IMR-90 (cell line): ENCODE data around the gene PLA2G4E. TPM values are rescaled to one million over a fixed set of nuclear protein-coding genes. Genes with fewer than 3 reads are reported as not detected.

Source experiments
- ATAC-seq: fragments of 200-7000 bp; cut with Tn5 transposase; 2 replicates; pipeline ENCODE4 v1.9.1; 2020; ENCODE audit warnings: low read depth, mild to moderate bottlenecking, moderate library complexity
- BruUV-seq: library from RNA; stranded (reverse); fragments of 400-500 nt; replicated peaks from 2 replicates; lab custom pipeline; 2021; lab: Mats Ljungman, UMichigan
- CTCF ChIA-PET: fragments of 300-600 bp; formaldehyde crosslinking; extraction: SDS; loops from one replicate; lab custom pipeline; 2021; ENCODE audit warnings: antibody characterized with exemption; lab: Yijun Ruan, JAX
- POLR2A ChIA-PET: fragments of 300-600 bp; sonication (Branson Sonifier 250); formaldehyde crosslinking; loops from one replicate; lab custom pipeline; 2022; ENCODE audit warnings: antibody characterized with exemption; ENCODE audit not compliant: unreplicated experiment; lab: Charles Lee
- DNase-seq: peaks from one replicate; pipeline ENCODE4 v3.0.0; 2013
- H2AFZ ChIP-seq: replicated peaks from 2 replicates; pipeline ENCODE3; 2013; ENCODE audit warnings: low read length, mild to moderate bottlenecking; ENCODE audit not compliant: poor library complexity
- H2AK5ac ChIP-seq: 2 replicates; pipeline ENCODE4 v1.6.1; 2013; ENCODE audit warnings: low read depth, low read length, inconsistent platforms
- H2AK9ac ChIP-seq: replicated peaks from 2 replicates; pipeline ENCODE3; 2013; ENCODE audit warnings: mild to moderate bottlenecking, low read depth, low read length, moderate library complexity; ENCODE audit not compliant: poor library complexity
- H2BK120ac ChIP-seq: 2 replicates; pipeline ENCODE4 v1.6.1; 2013; ENCODE audit warnings: low read depth, low read length, inconsistent platforms
- H2BK15ac ChIP-seq: 3 replicates; pipeline ENCODE4 v1.6.1; 2013; ENCODE audit warnings: low read depth, low read length, inconsistent platforms
- H2BK20ac ChIP-seq: 2 replicates; pipeline ENCODE4 v1.6.1; 2013; ENCODE audit warnings: low read depth, mild to moderate bottlenecking, inconsistent platforms, low read length, moderate library complexity
- H2BK5ac ChIP-seq: 2 replicates; pipeline ENCODE4 v1.6.1; 2013; ENCODE audit warnings: mild to moderate bottlenecking, low read depth, low read length, inconsistent platforms; ENCODE audit not compliant: poor library complexity, severe bottlenecking
- H3K14ac ChIP-seq: replicated peaks from 2 replicates; pipeline ENCODE4 v1.6.1; 2013; ENCODE audit warnings: low read depth, low read length, inconsistent platforms
- H3K18ac ChIP-seq: 2 replicates; pipeline ENCODE4 v1.6.1; 2013; ENCODE audit warnings: low read depth, low read length, control low read depth
- H3K23ac ChIP-seq: 2 replicates; pipeline ENCODE4 v1.6.1; 2013; ENCODE audit warnings: low read depth, low read length, inconsistent platforms
- H3K27ac ChIP-seq: 2 replicates; pipeline ENCODE4 v1.5.1; 2013; ENCODE audit warnings: mild to moderate bottlenecking, control low read depth, low read length; ENCODE audit not compliant: insufficient read depth
- H3K27me3 ChIP-seq: 2 replicates; pipeline ENCODE4 v1.6.1; 2013; ENCODE audit warnings: low read length; ENCODE audit not compliant: control insufficient read depth, insufficient read depth
- H3K36me3 ChIP-seq: 2 replicates; pipeline ENCODE4 v1.6.1; 2013; ENCODE audit warnings: low read length, mixed read lengths; ENCODE audit not compliant: control insufficient read depth, insufficient read depth
- H3K4ac ChIP-seq: 2 replicates; pipeline ENCODE4 v1.6.1; 2013; ENCODE audit warnings: low read depth, low read length, inconsistent platforms
- H3K4me1 ChIP-seq: 2 replicates; pipeline ENCODE4 v1.6.1; 2013; ENCODE audit warnings: low read length, mixed read lengths; ENCODE audit not compliant: control insufficient read depth, insufficient read depth
- H3K4me2 ChIP-seq: 2 replicates; pipeline ENCODE4 v1.6.1; 2013; ENCODE audit warnings: low read depth, mild to moderate bottlenecking, control low read depth, low read length, moderate library complexity
- H3K4me3 ChIP-seq: 2 replicates; pipeline ENCODE4 v1.5.1; 2013; ENCODE audit warnings: low read depth, mild to moderate bottlenecking, control low read depth, low read length, moderate library complexity; ENCODE audit not compliant: insufficient read depth
- H3K56ac ChIP-seq: 2 replicates; pipeline ENCODE4 v1.6.1; 2013; ENCODE audit warnings: low read length, inconsistent platforms; ENCODE audit not compliant: insufficient read depth; ENCODE audit errors: extremely low read depth
- H3K79me1 ChIP-seq, 2 experiments: 2 replicates each; pipeline ENCODE4 v1.6.1; 2013; ENCODE audit warnings: low read length in 2 of 2, inconsistent platforms in 1 of 2, low read depth in 1 of 2
- H3K9ac ChIP-seq: 2 replicates; pipeline ENCODE4 v1.6.1; 2013; ENCODE audit warnings: low read depth, low read length, control low read depth
- H3K9me1 ChIP-seq: 2 replicates; pipeline ENCODE4 v1.6.1; 2013; ENCODE audit warnings: low read length, inconsistent platforms; ENCODE audit not compliant: insufficient read depth
- H3K9me3 ChIP-seq: 2 replicates; pipeline ENCODE4 v1.6.1; 2013; ENCODE audit warnings: low read length; ENCODE audit not compliant: control insufficient read depth, insufficient read depth
- H4K20me1 ChIP-seq: 2 replicates; pipeline ENCODE4 v1.6.1; 2013; ENCODE audit warnings: low read length, inconsistent platforms; ENCODE audit not compliant: insufficient read depth
- H4K5ac ChIP-seq: 2 replicates; pipeline ENCODE4 v1.6.1; 2013; ENCODE audit warnings: mild to moderate bottlenecking, low read depth, low read length, control low read depth
- H4K8ac ChIP-seq, 2 experiments: 2 replicates each; pipeline ENCODE4 v1.6.1; 2013; ENCODE audit warnings: low read depth in 2 of 2, low read length in 2 of 2, control low read depth in 1 of 2, inconsistent platforms in 1 of 2
- H4K91ac ChIP-seq: 2 replicates; pipeline ENCODE4 v1.6.1; 2013; ENCODE audit warnings: low read depth, low read length, inconsistent platforms; ENCODE audit not compliant: insufficient read depth
- CHD1 ChIP-seq: IDR thresholded peaks from 2 replicates; pipeline ENCODE4 v1.6.1; 2012; ENCODE audit warnings: low read depth, low read length, improper control_type of control experiment
- POLR2A ChIP-seq: IDR thresholded peaks from 2 replicates; pipeline ENCODE4 v1.6.1; 2012; ENCODE audit warnings: mild to moderate bottlenecking, low read depth, low read length
- WGBS, 2 experiments: methylation state at CpG; one replicate each; pipeline versions ENCODE4 v1.1.5 to v1.1.7; 2013; ENCODE audit warnings: missing lambda C conversion rate in 2 of 2; ENCODE audit not compliant: insufficient read length in 1 of 2; ENCODE audit errors: extremely low coverage in 2 of 2; 5-methylcytosine and 5-hydroxymethylcytosine counted together
- dilution Hi-C: fragments of 300-500 bp; cut with HindIII; formaldehyde crosslinking; loops from one replicate; pipeline ENCODE4 v1.14.3; 2018; ENCODE audit warnings: low sequenced_read_pairs; ENCODE audit not compliant: unreplicated experiment
- in situ Hi-C: fragments of 300-500 bp; cut with MboI; formaldehyde crosslinking; loops from 3 replicates; pipeline ENCODE4 v1.14.3; 2019; ENCODE audit warnings: low sequenced_read_pairs, inconsistent platforms, mixed read lengths
- intact Hi-C: fragments of 100-400 bp; cut with micrococcal nuclease; formaldehyde crosslinking; loops from 2 replicates; pipeline ENCODE4 v1.10.0; 2022
- polyA plus RNA-seq, 3 experiments: library from polyadenylated mRNA; depleted of rRNA; stranded (reverse); fragments of >200 nt; gene quantifications; 2 replicates each; pipeline ENCODE4 v1.2.3, GENCODE V29; 2012; ENCODE audit warnings: low replicate concordance in 1 of 3
- total RNA-seq: library from RNA; depleted of rRNA; stranded (reverse); fragments of >200 nt; gene quantifications from 2 replicates; pipeline ENCODE4 v1.2.3, GENCODE V29; 2012

PLA2G4E gene
- total and polyA plus RNA-seq, 2 of the 4 experiments (the other 2 are of a cell fraction): not detected

DNA sequence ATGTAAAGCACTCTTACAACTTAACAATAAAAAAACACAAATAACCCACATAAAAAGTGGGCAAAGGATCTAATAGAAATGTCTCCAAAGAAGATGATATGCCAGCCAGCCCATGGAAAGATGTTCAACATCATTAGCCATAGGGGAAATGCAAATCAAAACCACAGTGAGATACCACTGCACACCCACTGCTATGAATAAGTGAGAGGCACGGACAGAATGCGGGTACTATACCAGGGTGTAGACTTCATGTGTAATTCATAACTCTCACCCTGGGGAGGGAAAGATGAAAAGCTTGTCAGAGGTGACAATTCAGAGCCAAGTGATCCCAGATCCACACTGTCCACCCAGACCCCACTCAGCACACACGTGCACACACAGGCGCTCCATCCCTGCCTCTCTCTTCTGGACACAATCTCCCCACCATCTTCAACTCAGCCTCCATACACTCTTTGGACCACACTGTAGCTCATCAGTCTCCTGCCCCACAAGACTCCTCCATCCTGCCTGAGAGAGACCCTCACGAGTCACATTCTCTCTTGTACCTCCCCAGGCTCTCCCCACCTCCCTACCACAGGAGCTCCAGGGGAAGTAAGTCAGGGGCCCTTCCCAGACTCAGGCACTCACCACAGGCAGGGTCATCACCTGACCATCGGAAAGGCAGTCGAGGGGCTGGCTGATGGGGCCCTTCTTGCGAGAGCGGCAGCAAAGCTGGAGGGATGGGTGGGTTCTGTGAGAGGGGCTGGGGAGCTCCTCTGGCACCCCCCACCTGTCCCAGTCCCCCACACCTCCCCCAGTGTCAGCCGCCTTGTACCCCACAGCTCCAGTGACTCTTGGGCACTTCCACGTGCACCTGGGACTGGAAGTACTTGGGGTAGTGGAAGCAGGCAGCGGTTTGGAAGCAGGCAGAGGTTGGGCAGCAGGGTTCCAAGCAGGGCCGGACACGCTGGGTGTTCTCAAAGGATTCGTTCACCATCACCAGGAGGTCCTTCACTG is 21.3 kb downstream of the PLA2G4E start:
- intact Hi-C loops (no loop called here), in situ Hi-C loops (no loop called here), dilution Hi-C loops (no loop called here)
- Histone ChIP-seq H3K79me1 (no peaks in the 10 kb centered on the region), H2AFZ (peak overlapping the region; percentile 32), H3K18ac (no peak overlapping the region), H2BK5ac (no peak overlapping the region), H3K27me3 (peaks cover 68% of the 10 kb centered on the region), H2AK9ac (no peak overlapping the region), H3K56ac (no peak overlapping the region), H4K20me1 (no peaks in the 10 kb centered on the region), H2BK15ac (no peak overlapping the region), H4K5ac (no peak overlapping the region), H3K4me2 (no peak overlapping the region), H3K4me1 (no peaks in the 10 kb centered on the region), H3K9me3 (no peaks in the 10 kb centered on the region), H4K8ac (no peak overlapping the region), H3K36me3 (no peaks in the 10 kb centered on the region), H2BK120ac (no peak overlapping the region), H4K91ac (no peak overlapping the region), H3K23ac (no peak overlapping the region), H3K9ac (no peak overlapping the region), H2BK20ac (no peak overlapping the region), H3K27ac (no peak overlapping the region), H3K4ac (no peak overlapping the region), H2AK5ac (no peak overlapping the region), H3K14ac (no peak overlapping the region), H3K4me3 (no peak overlapping the region), H3K9me1 (no peaks in the 10 kb centered on the region)
- ATAC-seq (no peak), DNase-seq (no peak)
- ChIA-PET CTCF (no interaction called here), POLR2A (no interaction called here)
- TF ChIP-seq POLR2A (no peak), CHD1 (no peak)
- WGBS, 2 experiments: 85% methylated on average over 2 of the region's 15 CpGs; no CpG with 5 or more reads in 1 of the 2 experiments
- BruUV-seq: no TSS peak
